Neural cell (in vitro differentiated cells): ENCODE measurements around the gene SHTN1.

ENCODE experiments used
- CTCF ChIP-seq: fragments of 450-650 bp; IDR thresholded peaks from 2 replicates; pipeline ENCODE4 v1.5.1; 2014; ENCODE audit warnings: antibody characterized with exemption, mild to moderate bottlenecking, moderate library complexity; ENCODE audit not compliant: poor library complexity, severe bottlenecking
- EZH2 ChIP-seq: fragments of 200-600, 300-800 bp; shearing (Covaris generic), sonication (generic); IDR thresholded peaks from 2 replicates; pipeline ENCODE4 v1.6.1; 2014; ENCODE audit warnings: antibody characterized with exemption, low read length, borderline replicate concordance, mild to moderate bottlenecking; ENCODE audit not compliant: insufficient read depth, poor library complexity, severe bottlenecking
- MXI1 ChIP-seq: fragments of 450-650 bp; conservative IDR thresholded peaks from 2 replicates; pipeline ENCODE4 v1.6.1; 2014; ENCODE audit warnings: antibody characterized with exemption, mild to moderate bottlenecking; ENCODE audit not compliant: poor library complexity, severe bottlenecking
- POLR2AphosphoS5 ChIP-seq: IDR thresholded peaks from 2 replicates; pipeline ENCODE4 v1.6.1; 2012
- TAF1 ChIP-seq: IDR thresholded peaks from 2 replicates; pipeline ENCODE4 v1.6.1; 2012; ENCODE audit warnings: low read depth

GRCh38 chr10:116891208-116891607 lies 113.8 kb downstream of the SHTN1 start:
- TF ChIP-seq CTCF (no peak), MXI1 (no peak), EZH2 (no peak), TAF1 (no peak), POLR2AphosphoS5 (no peak)
